ENCODE results near the gene PRKCH. TPM values are rescaled to one million over a fixed set of nuclear protein-coding genes. Genes with fewer than 3 reads are reported as not detected.

PRKCH gene
- total RNA-seq, 3 donors from 2014 or later = 109 to 141 (median 134) TPM

DNA sequence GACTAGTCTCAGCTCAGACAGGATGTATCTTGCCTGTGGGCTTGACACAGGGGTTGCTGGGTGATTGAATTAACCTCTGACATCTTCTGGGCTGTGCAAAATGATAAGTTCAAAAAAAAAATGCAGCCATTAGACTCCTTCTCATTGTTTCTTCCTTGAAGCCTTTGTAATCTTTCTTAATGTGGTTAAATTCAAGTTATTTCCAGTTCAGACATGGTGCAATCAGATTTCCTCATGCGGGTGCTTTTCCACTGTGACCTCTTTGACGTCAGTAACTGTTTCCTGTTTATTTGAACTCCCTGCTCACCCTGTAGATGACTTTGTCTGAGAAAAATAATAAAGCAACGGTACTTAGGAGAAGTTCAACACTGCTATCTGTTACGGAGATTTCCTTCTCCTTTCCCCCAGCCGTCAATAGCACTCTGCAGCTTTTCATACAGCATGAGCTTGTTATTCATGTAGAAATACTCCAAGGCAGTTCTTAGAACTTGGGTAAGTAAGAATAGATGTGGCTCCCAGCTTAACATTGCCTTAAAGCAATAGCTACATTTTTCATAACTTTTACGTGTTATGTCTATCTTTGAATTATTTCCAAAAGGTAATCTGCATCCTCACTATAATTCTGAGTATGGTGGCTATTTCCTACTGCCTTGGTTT is 155.5 kb downstream of the PRKCH start:
- Mint-ChIP-seq H3K36me3 (ENCODE audit: insufficient read depth) (peaks cover 33% of the 10 kb centered on the region), H3K9me3 (peaks cover 3% of the 10 kb centered on the region), H3K4me1 (ENCODE audit: low read depth) (peaks cover 95% of the 10 kb centered on the region), H3K4me3 (peak overlapping the region; percentile 67), H3K27me3 (ENCODE audit: low read depth) (no peaks in the 10 kb centered on the region)
- ATAC-seq (peak; percentile 49 to 53), DNase-seq (peak; percentile 49)

DNA sequence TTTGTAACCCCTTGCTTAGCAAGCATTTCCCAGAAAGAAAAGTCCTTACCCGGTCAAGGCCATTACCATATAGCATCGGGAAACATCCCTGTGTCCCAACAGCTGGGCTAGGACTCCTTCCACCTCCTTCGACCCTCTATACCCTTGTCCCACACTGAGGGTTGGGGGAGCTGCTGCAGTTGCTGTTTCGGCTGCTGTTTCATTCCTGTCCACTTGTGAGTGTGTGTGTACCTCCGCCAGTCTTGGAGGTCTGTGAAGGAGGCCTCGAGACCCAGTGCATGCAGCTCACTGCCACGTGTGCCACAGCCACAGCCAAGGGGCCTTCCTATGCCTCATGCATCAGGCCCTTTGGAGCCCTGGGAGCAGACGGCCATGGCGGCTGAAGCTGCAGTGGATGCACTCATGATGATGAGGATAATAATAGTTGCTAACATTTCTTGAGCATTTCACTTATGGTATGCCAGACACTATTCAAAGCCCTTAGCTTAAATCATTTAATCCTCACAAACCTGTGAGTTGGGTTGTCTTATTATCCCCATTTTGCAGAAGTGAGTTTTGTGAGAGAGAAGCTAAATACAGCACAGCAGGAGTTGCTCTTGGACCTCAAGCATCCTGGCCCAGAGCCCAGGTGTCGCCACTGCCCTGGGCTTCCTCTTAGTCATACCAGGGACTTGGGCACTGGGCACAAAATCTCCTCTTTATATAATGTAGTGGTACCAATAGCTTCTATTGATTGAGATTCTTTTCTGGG is 156.5 kb downstream of the PRKCH start:
- DNase-seq (no peak), ATAC-seq (no peak)
- Mint-ChIP-seq H3K9me3 (peaks cover 3% of the 10 kb centered on the region), H3K4me1 (ENCODE audit: low read depth) (peaks cover 92% of the 10 kb centered on the region), H3K4me3 (peak overlapping the region; percentile 61), H3K27me3 (ENCODE audit: low read depth) (no peaks in the 10 kb centered on the region), H3K36me3 (ENCODE audit: insufficient read depth) (peaks cover 35% of the 10 kb centered on the region)

DNA sequence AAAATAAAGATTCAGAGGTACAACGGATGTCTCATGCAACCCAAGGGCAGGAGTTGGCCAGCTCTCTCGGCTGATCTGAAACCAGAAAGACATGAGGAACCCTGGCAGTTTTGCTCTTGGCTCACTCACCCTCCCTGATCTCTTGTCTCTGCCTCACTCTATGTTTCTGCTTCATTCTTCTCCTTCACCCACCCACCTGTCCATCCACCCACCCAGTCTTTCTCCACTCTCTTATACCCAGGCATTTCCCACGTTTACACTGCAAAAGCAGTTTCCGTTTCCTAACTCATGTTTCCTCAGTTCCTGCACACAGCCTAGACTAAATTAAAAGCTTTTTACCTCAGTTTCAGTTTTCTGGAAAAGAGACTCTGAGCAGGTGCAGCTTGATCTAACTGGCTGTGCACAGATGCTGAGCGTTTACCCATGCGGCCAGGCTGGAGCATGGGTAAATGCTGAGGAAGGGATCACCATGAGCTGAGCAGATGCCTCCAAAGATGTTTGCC is 157.6 kb downstream of the PRKCH start:
- Mint-ChIP-seq H3K27me3 (ENCODE audit: low read depth) (no peaks in the 10 kb centered on the region), H3K36me3 (ENCODE audit: insufficient read depth) (peaks cover 35% of the 10 kb centered on the region), H3K4me3 (peak overlapping the region; percentile 63), H3K4me1 (ENCODE audit: low read depth) (peaks cover 90% of the 10 kb centered on the region), H3K9me3 (no peaks in the 10 kb centered on the region)
- no peak for DNase-seq
- ATAC-seq = peak; percentile 22 to 35

DNA sequence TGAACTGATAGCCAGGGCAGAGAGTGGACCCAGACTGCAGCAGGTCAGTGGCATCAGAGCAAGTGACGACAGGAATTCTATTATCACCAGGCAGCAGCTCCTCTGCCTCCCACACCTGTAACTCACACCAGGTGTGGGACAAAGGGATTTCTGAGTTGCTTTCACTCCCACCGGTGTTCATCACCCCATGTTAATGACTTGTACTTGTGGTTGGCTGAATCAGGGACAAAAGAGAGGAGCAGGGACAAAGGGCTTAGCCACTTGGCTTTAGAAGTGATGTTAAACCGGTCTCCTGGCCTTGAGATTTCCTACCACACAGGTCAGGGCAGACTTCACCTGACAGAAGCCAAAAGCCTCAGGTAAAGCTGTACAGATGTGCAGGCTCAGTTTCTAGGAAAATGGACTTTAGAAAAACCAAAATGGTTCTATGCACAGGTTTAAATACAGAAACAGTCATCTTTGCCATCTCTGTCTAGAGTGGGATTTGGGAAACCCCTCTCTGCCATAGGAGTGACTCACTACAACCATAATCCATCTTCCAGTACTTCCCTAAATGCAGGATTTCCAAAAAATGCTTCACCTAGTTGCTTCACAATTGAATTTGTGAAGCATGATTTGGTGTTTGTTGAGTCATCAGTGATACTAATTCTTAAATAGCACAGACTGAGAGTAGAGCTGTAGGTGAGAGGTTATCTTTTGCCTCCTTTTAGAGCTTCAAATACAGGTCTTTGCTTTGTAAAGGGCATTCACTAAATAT is 158.5 kb downstream of the PRKCH start:
- H3K36me3 Mint-ChIP-seq (ENCODE audit: insufficient read depth) = peaks cover 37% of the 10 kb centered on the region
- peak overlapping the region; percentile 42 for H3K4me3 Mint-ChIP-seq
- no peaks in the 10 kb centered on the region for H3K9me3 Mint-ChIP-seq
- ATAC-seq (peak; percentile 29 to 33), DNase-seq (no peak)
- H3K4me1 Mint-ChIP-seq (ENCODE audit: low read depth) = peaks cover 87% of the 10 kb centered on the region
- H3K27me3 Mint-ChIP-seq (ENCODE audit: low read depth) = no peaks in the 10 kb centered on the region

DNA sequence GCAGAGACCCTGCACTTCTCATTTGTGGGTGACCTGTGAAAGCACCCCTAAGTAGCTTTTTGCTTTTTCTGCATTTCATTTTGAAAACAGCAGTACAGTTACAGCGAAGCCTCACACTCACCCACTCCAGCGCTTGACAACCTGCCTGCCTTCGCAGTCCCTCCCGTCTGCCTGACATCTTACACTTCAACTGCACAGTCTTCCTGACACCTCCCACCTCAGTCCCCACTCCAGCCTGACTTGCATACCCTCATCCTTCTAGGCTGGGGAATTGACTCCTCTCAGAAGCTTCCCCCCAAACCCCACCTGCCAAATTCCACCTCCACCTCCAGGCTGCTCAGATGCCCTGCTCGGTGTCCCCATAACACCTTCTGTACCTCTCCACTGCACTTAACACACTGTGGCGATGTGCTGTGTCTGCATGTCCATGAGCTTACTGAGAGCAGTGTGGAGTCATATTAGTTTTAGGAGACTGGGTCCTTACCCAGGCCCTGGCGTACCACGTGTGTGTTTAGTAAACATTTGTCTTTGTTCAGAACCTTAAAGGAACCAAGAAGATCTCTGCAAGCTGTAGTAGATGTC is 159.4 kb downstream of the PRKCH start:
- H3K27me3 Mint-ChIP-seq (ENCODE audit: low read depth) = no peaks in the 10 kb centered on the region
- no peak overlapping the region for H3K4me3 Mint-ChIP-seq
- H3K36me3 Mint-ChIP-seq (ENCODE audit: insufficient read depth) = peaks cover 37% of the 10 kb centered on the region

DNA sequence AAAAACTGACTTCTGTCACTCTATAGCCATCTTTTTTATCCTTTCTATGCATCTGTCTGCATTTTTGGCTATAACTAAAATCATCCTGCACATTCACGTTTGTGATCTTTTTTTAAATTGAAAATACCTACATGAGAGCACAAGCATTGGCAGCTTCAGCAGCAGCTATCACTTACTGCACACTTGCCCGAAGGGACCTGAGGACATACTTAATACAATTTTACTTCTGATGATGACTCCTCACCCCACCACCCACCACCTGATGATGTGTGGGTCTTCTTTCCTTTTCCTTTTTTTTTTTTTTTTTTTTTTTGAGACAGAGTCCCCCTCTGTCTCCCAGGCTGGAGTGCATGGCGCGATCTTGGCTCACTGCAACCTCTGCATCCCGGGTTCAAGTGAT is 160.3 kb downstream of the PRKCH start:
- peaks cover 45% of the 10 kb centered on the region for H3K36me3 Mint-ChIP-seq (ENCODE audit: insufficient read depth)
- H3K4me3 Mint-ChIP-seq = no peak overlapping the region
- ATAC-seq = no peak

More for the DNA sequence above, 159.4 kb downstream of the PRKCH start:
- H3K9me3 Mint-ChIP-seq = no peaks in the 10 kb centered on the region
- H3K4me1 Mint-ChIP-seq (ENCODE audit: low read depth) = peaks cover 88% of the 10 kb centered on the region
- DNase-seq (no peak), ATAC-seq (no peak)

DNA sequence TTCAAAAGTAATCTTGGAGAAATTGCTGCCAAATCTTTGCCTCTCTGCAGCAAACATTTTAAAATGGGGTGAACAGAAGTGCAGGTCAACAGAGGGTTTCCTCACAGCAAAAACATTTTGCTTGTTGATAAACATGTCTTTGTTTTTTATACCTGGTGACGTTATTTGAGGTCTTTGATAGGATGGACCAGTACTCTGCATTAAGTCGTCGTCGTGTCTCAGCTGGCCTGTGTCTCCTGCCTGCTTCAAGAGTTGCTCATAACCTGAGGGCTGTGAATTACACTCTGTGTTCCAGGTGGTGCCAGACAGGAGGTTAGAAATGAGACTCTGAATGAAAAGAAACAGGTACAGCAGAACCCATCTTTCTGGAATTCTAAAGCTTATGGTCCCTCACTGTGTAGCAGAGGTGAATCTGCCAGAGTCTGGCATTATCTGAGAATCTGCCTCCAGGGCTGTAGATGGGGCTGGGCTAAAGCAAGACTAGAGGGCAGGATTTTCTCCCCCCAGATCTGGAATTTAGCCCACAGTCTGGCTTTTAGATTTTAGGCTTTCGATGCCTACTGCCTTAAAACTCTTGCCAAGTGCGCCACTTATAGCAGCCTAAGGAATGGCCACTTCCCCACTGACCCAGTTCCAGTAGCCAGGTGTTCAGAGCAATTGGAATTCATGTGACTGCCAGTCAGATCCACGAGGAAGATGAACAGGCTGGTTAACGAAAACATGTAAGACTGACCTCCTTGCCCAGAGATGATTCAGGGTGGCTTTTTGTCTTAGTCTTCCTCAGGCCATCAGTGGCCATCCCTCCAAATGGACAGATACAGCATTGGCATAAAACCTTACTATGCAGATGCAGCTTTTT is 161.2 kb downstream of the PRKCH start:
- Mint-ChIP-seq H3K36me3 (ENCODE audit: insufficient read depth) (peaks cover 54% of the 10 kb centered on the region), H3K9me3 (no peaks in the 10 kb centered on the region), H3K27me3 (ENCODE audit: low read depth) (no peaks in the 10 kb centered on the region), H3K4me1 (ENCODE audit: low read depth) (peaks cover 81% of the 10 kb centered on the region), H3K4me3 (no peak overlapping the region)
- DNase-seq (no peak), ATAC-seq (no peak)

More for the DNA sequence above, 160.3 kb downstream of the PRKCH start:
- no peak for DNase-seq
- peaks cover 82% of the 10 kb centered on the region for H3K4me1 Mint-ChIP-seq (ENCODE audit: low read depth)
- H3K9me3 Mint-ChIP-seq = no peaks in the 10 kb centered on the region
- no peaks in the 10 kb centered on the region for H3K27me3 Mint-ChIP-seq (ENCODE audit: low read depth)

DNA sequence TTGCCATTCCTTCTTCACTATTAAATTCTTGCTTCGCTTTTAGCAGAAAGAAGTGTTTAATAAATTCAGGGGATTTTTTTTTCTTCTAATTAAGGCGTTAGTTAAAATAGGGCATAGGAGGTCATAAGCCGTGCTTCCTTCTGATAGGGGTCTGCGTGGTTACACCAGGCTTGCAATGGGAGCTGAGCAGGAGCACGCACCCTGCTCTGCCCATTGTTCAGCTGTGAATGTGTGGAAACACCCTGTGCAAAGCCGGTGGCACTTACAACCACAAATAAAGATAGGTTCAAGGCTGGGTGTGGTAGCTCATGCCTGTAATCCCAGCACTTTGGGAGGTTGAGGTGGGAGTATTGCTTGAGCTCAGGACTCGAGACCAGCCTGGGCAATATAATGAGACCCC is 162.1 kb downstream of the PRKCH start:
- no peaks in the 10 kb centered on the region for H3K27me3 Mint-ChIP-seq (ENCODE audit: low read depth)
- no peak overlapping the region for H3K4me3 Mint-ChIP-seq
- DNase-seq = no peak
- ATAC-seq = no peak
- H3K36me3 Mint-ChIP-seq (ENCODE audit: insufficient read depth) = peaks cover 57% of the 10 kb centered on the region
- H3K9me3 Mint-ChIP-seq = no peaks in the 10 kb centered on the region
- H3K4me1 Mint-ChIP-seq (ENCODE audit: low read depth) = peaks cover 75% of the 10 kb centered on the region

DNA sequence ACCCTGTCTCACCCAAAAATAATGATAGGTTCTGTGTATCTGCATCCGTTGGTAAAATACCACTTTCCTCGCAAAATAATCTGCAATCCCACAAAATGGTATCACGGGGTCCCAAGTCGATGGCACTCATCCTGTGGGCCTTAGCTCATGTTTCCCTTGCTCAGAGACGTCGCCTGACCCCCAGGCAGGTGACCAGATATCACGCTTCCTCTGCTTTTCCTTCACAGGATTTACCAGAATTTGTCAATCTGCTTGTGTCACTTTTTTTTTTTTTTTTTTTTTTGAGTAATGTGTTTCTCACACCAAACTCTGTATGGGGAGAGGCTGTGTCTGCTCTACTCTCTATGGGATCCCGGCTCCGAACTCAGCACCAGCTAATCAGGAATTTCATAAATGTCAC is 162.7 kb downstream of the PRKCH start:
- peaks cover 75% of the 10 kb centered on the region for H3K4me1 Mint-ChIP-seq (ENCODE audit: low read depth)
- no peak overlapping the region for H3K4me3 Mint-ChIP-seq
- ATAC-seq (no peak), DNase-seq (no peak)
- H3K36me3 Mint-ChIP-seq (ENCODE audit: insufficient read depth) = peaks cover 58% of the 10 kb centered on the region
- H3K27me3 Mint-ChIP-seq (ENCODE audit: low read depth) = no peaks in the 10 kb centered on the region
- H3K9me3 Mint-ChIP-seq = no peaks in the 10 kb centered on the region

DNA sequence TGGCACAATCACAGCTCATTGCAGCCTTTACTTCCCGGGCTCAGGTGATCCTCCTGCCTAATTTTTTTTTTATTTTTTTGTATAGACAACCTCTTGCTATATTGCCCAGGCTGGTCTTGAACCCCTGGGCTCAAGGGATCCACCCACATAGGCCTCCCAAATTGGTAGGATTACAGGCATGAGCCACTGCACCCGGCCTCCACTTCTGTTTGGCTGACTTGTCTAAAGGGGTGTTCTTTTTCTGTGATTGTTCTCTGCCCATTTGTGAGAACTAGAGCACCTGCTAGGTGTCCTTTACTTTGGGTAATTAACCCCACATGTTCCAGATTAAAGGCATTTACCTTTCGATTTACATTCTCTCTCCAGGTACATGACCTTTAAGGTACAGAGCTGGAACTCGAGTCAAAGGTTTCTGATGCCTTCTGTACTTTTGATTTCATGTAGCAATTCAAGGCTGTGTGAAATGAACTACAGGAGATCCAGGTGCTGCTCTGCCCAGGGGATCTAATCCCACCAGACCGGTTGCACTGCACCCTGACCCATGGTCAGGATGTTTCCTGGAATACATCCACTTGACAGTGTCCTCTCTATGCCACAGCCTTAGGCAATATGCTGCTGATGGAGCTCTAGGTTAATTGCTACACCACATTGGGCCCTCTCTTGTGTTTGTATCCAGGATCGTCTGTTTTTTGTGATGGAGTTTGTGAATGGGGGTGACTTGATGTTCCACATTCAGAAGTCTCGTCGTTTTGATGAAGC is 163.6 kb downstream of the PRKCH start:
- Mint-ChIP-seq H3K4me3 (no peak overlapping the region), H3K36me3 (ENCODE audit: insufficient read depth) (peaks cover 64% of the 10 kb centered on the region), H3K4me1 (ENCODE audit: low read depth) (peaks cover 71% of the 10 kb centered on the region), H3K27me3 (ENCODE audit: low read depth) (no peaks in the 10 kb centered on the region), H3K9me3 (no peaks in the 10 kb centered on the region)
- DNase-seq = no peak
- no peak for ATAC-seq

DNA sequence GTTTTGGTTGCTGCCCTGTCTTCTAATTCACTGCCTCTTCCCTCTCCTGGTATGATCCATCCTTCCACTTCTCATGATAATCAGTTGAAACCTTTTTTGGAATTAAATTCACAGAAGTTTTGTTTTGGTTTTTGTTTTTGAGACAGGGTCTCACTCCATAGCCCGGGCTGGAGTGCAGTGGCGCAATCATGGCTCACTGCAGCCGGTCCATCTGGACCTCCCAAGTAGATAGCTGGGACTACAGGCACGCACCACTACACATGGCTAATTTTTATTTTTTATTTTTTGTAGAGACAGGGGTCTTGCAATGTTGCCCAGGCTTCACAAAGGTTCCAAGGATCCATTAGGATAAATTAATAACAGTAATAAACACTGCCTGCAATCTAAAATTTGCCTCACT is 164.3 kb downstream of the PRKCH start:
- DNase-seq = no peak
- peaks cover 68% of the 10 kb centered on the region for H3K36me3 Mint-ChIP-seq (ENCODE audit: insufficient read depth)
- no peak overlapping the region for H3K4me3 Mint-ChIP-seq
- no peak for ATAC-seq
- no peaks in the 10 kb centered on the region for H3K9me3 Mint-ChIP-seq
- no peaks in the 10 kb centered on the region for H3K27me3 Mint-ChIP-seq (ENCODE audit: low read depth)
- H3K4me1 Mint-ChIP-seq (ENCODE audit: low read depth) = peaks cover 70% of the 10 kb centered on the region

DNA sequence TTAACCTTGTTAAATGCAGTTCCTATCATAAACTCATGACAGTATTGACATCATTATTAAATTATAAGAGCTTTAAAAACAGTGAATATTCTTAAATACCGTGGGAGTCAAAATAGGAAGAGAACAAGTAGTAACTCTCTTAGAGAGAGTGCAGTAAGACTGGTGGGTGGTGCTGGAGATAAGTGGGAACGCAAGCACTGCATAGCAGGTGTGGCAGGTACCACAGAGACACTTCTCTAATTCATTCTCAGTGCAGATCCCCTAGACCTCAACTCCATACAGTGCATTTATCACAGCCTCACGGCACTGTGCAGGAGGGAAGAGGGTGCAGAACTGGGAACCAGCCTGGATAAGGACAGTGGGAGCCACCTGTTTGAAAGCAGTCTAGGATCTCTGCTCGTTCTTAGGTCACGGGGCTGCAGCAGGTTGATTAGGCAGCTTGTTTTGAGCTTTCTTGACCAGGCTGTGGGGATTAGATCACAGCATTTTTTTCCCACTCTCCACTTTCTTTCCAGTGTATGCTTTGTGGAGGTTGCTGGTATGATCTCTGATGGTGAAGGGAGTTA is 165.6 kb downstream of the PRKCH start:
- ATAC-seq (no peak), DNase-seq (no peak)
- Mint-ChIP-seq H3K27me3 (ENCODE audit: low read depth) (no peaks in the 10 kb centered on the region), H3K4me3 (no peak overlapping the region), H3K36me3 (ENCODE audit: insufficient read depth) (peaks cover 57% of the 10 kb centered on the region), H3K9me3 (no peaks in the 10 kb centered on the region), H3K4me1 (ENCODE audit: low read depth) (peaks cover 58% of the 10 kb centered on the region)
